Stimulated activated CD8-positive, alpha-beta memory T cell treated with anti-CD3 and anti-CD28 coated beads, Interleukin-15, amount 100 ng/mL, for 48 hours (primary cell): ENCODE results near the gene ZNF787.

ENCODE experiments used
- DNase-seq, 2 donors: peaks; one replicate each; pipeline ENCODE4 v3.0.0-alpha.2; 2020; ENCODE audit warnings: low read depth in 2 of 2

Gene ZNF787

DNA sequence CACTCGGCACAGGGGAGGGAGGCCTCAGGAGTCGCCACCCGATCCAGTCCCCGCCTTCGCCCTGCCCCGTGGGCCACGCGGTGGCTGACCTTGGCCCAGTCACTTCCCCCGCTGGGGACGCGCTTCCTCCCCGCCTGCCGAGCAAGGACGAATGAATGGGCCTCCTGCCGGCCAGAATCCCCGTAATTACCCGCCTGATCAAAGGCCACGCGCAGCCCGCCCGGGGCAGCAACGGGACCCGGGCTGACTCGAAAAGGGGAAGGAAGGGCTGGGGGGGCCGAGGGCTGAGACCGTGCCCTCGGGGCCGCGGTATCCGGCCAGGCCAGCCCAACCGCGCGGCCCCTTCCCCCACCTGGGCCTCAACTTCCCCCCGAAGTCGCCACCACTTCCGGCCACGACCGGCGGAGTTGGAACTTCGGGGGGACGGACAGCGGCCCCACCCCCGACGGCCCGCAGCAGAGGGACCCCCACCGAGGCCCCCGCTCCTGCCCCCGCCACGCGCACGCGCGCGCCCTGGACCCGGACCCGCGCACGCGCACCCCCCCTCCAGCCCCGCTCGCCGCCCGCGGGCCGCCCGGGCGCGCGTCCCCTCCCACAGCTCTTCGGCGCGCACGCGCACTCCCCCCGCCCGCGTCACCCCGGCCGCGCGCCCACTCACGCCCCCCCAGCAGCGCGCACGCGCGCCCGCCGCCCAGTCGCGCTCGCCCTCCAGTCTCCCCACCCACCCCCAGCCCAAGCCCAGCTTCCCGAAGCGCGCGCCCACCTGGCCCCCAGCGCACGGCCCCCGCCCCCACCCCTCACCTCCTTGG lies 520 bp downstream of the ZNF787 start:
- peak; percentile 71 to 74 for DNase-seq

DNA sequence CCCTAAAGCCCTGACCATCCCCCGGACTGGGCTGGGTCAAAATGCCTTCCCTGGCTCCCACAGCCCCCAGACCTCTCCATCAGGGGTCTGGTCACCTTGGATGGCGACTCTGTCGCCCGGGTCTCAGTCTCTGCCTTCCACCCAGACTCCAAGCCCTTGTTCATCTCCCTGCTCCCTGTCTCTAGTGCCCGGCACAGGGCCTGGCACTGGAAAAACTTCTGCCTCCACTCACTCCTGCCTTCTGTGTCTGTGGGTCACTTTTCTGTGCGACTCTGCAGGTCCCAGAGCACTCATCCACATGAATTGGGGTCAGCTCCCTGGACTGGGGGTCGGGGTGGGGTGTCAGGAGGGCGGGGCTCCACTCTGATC lies 1.1 kb downstream of the ZNF787 start:
- no peak for DNase-seq

DNA sequence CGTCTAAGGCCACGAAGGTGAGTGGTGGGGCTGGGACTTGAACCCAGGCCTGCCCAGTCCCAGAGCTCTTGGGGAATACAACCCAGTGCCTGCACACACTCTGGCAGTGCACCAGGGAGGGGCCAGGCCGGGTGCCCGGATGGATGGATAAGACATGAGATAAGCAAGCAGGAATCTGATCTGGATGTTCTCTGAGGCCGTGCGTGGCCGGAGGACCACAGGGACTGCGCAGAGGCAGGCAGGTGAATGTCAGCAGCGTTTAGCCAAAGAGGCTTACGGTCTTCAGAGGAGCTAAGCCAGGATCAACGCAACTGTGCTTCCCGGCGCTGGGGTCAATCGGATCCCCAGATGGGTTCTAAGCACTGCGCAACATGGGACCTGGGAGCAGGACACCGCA lies 1.5 kb downstream of the ZNF787 start:
- DNase-seq: no peak

DNA sequence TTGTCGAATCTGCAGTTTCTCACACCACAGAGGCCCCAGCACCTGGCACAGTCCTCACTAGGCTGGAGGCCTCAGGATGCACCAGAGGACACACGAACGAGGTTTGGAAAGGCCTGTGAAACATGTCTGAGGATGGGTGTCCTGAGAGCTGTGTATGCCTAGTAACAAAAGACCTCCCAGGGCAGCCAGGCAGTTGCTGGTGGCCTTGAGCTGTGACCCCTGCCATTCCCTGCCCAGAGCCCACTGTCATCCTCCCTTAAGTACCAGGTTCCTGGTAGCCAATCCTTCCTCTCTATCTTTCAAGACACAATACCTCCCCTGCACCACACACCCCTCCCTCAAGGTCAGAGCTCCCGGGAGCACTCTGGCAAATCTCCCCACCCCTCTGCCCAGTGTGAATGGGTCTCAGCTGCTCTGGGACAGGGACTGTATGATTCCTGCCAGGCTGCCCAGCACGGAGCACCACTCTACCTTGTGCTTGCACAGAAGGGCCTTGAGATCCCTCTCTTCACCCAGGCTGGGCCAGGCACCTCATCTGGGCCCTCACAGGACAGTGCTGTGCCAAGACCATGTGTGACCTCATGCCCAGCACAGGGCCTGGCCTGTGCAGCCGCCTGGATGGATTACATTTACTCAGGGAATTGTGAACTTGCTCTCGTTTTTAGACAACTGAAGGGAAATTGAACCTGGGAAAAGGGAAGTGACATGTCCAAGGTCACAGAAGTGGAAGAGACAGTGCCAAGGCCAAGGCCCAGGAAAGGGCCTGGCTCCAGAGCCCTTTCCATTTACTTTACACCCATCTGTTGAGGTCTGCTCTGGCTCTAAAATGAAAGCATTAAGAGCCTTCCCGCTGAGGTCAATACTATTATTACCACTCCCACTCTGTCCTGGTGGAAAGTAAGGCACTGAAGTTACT lies 2.2 kb downstream of the ZNF787 start:
- DNase-seq: no peak

DNA sequence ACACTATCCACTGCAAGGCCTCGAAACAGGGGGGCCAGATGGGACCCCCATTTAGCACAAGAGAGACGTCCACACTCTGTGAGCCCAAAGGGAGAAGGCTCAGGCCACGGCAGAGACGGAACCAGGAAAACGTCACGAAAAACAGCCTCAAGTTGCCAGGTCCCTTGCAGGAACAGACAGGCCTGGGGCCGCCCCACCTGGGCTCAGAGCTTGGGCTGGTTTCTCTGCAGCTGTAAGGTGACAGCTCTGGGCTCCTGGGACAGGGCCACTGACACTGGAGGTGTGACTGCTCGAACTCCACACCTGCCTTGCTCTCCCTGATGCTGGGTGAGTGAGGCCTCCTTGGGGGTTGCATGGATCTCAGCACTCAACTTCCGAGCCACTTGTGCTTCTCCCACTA lies 3.2 kb downstream of the ZNF787 start:
- no peak for DNase-seq

DNA sequence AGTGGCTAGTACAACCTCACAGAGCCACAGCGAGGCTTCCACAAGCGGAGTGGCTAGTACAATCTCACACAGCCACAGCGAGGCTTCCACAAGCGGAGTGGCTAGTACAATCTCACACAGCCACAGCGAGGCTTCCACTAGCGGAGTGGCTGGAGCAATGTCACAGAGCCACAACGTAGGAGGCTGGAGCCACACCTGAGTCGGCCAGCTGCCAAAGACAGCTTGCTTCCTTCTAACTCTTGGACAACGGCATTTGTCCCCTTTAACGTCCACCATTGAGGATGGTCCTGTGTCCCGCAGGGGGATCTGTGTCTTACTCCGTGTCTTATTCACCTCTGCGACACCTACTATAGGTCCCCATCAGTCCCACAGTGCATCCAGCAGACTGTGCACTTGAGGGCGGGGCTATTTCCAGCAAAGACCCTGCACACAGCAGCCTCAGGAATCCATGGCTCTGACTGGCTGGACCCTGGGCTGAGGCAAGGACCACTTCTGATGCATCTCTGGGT lies 3.7 kb downstream of the ZNF787 start:
- no peak for DNase-seq

DNA sequence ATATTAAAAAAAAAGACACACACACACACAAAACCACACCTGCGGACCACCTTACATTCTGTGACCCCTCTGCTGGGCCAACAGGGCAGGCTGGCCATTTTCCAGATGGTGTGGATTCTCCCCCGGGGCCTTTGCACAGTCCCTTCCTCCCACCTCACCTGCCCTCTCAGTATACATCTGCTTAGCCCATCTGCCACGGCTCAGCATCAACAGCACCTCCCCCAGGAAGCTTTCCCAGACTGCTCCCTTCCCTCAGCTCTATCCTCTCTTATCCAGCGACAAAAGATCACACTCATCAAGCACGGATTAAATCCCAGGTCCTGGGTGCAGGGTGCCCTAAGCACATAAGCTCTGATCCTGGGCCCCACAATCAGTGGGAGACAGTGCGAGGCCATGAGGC lies 4.5 kb downstream of the ZNF787 start:
- no peak for DNase-seq

DNA sequence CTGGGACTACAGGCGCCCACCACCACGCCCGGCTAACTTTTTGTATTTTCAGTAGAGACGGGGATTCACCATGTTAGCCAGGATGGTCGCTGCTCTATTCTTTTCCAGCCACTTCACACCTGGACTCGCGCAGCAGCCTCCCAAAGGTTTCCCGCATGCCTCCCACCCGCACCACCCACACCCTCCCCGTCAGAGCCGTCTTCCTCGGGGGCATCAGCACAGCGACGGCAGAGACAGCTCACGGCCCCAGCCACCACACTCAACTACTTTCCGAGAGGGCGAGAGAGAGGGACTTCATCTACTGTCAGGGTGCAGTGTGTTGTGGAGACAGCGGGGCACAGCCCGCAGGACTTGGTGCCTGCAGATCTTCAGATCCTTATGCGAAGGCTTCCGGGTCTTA lies 5.6 kb downstream of the ZNF787 start:
- no peak for DNase-seq

DNA sequence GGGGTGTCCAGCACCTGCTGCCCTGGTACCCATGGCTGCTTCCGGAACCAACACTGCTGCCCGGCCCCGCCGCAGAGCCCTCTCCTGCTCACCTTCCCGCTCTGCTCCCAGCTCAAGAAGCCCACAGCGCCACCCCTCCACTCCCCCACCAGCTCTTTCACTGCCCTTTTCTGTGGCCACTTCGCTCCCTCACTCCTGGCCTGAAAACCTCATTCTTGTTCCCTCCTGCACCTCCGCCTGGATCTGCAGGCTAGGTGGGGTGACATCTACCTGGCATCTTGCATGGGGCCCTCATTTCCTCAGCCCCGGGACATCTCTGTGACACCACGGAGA lies 6.4 kb downstream of the ZNF787 start:
- DNase-seq: no peak

DNA sequence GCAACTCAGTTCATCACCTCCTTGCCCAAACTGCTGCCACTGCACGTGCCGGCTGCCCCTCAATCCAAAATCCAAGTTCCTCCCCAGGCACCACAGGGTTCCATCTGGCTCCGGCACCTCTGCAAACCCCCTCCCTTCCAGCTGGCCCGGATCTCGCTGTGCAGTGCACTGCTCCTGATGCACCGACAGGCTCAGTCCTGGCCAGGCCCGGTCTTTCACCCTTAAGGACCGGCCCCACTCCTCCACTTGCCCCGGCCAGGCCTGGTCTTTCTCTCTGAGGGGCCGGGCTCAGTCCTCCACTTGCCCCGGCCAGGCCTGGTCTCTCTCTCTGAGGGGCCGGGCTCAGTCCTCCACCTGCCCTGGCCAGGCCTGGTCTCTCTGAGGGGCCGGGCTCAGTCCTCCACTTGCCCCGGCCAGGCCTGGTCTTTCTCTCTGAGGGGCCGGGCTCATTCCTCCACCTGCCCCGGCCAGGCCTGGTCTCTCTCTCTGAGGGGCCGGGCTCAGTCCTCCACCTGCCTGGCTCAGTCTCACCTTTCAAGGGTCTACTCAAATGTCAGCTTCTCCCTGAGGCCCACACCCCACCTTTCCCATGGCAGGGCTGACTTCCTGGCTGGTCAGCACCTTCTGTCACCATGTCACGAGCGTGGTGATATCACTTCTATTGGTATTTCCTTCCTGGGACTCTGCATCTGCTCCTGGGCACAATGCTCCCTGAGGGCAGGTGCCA lies 6.9 kb downstream of the ZNF787 start:
- DNase-seq: no peak

DNA sequence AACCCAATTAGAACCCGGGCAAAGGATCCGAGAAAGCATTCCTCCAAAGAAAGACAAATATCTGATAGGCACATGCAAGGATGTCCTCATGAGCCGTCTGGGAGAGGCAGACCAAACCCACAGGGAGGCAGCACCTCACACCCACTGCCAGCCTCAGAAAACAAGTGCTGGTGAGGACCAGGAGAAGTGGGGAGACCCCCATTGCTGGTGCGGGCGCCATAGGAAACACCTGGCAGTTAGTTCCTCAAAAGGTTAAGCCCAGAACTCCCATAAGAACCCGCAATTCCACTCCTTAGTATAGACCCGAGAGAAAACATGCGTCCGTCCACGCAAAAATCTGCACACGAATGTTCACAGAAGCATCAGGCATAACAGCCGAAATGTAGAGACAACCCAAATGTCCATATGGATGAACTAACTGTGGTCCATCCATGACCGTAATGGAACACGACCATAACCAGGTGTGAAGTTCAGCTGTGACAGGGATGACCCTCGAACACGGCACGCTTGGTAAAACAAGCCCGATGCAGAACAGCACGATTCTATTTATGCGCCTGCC lies 7.9 kb downstream of the ZNF787 start:
- no peak for DNase-seq

DNA sequence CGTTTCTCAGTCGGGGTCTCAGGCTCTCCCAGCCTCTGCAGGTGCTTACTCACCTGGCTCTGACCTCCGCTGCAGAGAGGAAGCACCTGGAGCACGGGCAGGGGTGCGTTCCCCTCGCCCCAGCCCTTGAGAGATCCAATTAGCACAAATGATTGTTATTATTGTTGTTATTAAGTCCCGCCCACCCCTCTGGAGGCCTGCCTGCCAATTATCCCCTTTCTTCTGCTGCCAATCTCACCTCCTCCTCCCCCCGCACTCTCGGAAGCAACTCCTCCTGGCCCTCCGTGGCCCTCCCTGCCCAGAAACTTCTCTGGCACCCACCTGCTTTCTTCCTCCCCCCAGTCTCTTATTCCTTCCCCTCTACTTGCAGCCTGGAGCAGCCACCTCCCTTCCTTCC lies 8.8 kb downstream of the ZNF787 start:
- DNase-seq: no peak

DNA sequence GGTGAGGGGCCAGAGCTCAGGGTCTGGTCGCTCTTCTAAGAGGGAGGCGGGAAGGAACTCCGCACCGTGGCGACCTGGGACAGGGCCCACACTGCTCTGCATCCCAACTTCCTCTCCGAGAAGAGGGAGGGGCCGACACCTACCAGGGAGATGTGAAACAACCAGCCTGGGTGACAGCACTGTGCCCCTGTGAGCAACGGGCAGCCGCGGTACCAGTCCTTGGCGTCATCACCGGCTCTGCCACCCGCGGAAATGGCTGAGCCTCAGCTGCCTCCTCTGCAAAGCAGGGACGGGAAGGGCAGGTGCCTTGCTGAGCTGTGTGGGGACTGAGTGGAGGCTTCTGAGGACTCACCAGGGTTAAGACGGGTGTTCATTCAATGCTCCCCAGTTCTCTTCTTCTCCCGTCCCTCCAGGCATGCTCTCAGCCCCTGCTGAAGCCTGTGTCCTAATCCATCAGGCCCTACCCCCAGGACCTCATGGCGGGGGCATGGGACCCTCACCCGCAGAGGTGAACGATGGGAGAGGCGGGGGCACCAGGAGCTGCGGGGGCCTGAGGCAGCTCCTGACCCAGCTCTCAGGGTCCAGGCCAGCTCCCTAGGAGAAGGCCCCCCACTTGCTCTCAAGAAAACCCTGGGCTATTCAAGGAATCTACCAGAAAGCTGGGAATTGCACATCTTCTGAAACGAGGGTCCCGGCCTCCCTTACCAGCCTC lies 9.3 kb downstream of the ZNF787 start:
- peak; percentile 27 to 40 for DNase-seq

DNA sequence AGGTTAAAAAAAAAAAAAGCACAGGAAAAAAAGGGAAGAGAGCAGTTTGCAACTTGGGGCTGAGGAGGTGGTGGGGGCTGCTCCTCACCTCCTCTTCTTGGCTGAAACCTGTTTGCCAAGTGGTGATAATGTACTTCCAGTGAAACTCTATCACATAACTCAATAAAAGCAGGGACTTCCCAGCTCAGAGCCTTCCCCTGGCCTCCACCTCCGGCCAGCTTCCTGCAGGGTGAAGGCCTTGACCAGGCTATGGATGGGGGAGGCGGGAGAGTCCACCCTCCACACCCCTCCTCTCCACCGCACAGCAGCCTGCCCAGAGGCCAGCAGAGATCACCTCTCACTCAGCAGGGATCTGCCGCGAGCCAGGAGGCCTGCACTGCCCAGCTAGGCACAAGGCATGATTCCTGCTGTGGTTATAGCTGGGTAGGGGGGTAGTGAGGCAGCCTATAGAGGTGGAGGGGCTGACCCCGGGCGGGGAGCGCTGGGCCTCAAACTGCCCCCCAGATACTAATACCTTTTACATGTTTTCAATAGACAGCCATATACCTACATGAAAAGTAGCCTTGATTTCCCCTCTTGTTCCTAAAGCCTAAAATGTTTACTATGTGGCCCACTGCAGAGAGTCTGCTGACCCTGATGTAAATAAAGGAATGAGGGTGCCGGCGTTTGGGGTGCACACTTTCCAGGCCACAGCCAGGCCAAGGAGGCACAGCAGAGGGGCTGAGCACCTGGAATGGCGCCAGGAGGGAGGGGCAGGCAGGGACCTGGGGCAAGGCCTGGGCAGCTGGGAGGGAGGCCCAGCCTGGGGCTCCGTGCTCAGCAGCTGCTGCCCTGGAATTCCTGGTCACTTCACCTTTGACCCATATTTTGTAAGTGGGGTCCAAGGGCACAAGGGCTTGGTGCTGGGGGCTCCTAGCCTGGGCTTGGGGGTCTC lies 10.3 kb downstream of the ZNF787 start:
- DNase-seq: no peak

DNA sequence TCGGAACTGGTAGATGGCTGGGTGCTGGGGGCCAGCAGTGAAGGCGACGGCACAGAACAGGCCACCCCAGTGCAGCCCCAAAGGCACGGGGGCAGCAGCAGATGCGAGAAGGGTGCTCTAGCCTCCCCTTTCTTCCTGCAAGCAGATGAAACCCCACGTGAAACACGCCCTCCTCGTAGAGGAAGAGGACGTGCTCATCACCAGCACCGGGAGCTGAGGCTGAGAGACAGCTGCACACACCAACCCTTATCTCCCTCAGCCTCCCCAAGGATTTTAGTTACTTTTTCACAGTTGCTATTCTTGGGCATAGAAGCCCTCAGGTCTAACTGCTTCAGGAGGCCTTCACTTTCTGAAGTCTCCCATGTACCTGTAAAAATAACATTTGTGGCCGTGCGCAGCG lies 11.9 kb downstream of the ZNF787 start:
- no peak for DNase-seq

DNA sequence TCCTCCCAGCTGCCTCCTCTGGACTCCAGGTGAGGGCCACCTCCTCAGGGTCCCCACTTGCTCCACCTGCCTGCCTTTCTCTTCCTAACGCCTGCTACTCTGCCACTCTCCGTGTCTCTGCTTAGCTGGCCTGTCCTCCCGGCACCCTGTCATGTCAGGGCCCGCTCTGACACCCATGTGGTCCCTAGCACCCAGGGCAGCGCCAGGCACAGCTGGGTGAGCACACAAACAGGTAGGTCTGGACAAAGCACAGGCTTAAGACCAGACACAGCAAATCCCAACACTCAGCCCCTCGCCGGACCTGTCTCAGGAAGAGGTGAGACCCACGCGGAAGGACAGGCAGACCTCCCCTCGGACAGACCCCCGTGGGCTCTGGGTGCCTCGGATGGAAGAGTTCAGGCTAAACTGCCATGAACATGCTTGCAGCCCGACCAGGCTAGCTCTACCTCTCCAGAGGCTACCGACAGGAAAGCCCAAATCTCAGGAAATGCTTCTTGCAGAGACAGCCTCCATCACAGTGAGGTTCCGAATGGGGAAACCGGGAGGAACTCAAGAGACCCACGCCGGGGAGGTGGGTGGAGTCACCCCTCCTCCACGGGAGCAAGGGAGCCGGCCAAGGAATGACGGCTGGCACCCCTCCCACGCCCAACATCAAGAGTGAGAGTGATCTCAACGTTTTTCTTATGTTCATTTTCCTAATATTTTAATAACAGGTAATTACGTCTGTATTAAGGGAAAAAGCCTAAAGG lies 12.5 kb downstream of the ZNF787 start:
- no peak for DNase-seq

DNA sequence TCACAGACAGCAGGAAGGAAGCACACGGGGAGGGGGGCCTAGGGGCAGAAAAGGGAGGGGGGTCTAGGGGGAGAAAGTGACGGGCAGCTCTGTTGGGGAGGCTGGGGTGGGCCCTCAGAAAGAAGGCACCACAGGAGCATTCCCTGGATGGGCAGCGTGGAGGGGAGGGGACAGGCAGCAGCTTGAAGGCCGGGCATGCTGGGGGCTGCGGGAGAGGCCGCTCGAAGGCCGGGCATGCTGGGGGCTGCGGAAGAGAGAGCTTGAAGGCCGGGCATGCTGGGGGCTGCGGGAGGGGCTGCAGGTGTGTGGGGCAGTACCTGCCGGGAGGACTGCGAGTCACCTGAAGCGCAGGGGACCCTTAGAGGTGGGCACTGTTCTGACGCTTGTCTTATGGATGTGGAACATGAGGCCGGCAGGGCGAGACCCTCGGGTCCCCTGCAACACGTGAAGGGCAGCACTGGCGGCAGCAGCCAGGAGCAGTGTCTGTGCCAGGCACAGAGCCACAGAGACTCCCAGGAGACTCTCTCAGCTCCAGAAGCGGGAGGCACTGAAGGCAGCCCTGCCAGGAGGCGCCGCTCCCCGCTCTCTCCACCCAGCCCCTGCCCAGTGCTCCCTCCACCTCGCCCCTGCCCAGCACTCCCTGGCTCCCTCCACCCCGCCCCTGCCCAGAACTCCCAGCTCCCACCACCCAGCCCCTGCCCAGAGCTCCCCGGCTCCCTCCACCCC lies 13.3 kb downstream of the ZNF787 start:
- DNase-seq: no peak

DNA sequence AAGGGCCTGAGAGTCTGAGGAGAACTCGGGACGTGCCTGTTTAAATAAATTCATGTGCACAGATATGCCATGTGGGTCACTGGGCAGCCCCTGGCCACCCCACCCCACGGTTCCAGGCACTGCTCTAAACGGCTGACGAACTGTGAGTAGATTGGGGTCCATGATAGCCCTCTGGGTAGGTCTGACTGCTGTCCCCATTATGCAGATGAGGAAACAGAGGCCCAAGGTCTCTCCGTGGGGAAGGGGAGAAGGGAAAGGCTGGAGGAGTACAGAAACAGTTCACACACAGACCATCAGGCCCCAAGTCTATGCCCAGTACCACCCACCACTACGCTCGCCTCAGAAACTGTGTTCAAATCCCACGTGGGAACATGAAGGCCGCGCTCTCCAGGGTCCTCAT lies 14.1 kb downstream of the ZNF787 start:
- no peak for DNase-seq

DNA sequence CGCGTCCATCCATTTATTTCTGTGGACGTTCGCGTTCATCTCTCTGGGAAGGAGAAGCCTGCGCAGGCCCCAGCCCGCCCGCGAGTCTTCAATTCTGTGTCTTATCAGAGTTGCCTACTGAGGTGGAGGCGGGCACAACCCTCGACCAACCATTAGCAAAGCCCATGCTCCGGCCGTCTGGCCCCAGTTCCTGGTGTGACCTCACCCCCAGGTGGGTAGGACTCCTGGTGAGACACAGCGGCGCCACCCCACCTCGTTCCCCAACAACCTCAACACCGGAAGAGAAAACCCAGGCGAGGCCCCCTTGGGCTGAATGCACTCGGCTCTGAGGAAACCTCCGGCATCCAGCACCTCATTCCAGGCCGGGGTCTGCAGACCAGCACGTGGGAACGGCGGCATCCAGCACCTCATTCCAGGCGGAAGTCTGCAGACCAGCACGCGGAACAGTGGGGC lies 14.7 kb downstream of the ZNF787 start:
- no peak for DNase-seq
